Fibroblast of villous mesenchyme (primary cell): ENCODE data around the gene FANCD2OS. TPM values are rescaled to one million over a fixed set of nuclear protein-coding genes. Genes with fewer than 3 reads are reported as not detected.
"Not testable (repeated sequence)": the region's sequence is repeated elsewhere in the genome, so short reads cannot be mapped to it uniquely, and the experiment has no call there.

Experiments
- DNase-seq: peaks from one replicate; pipeline ENCODE4 v3.0.0-alpha.2; 2010; ENCODE audit warnings: low read depth
- H3K4me3 ChIP-seq: 2 replicates; pipeline ENCODE4 v1.5.1; 2011; ENCODE audit warnings: low read depth, mild to moderate bottlenecking, low read length
- CTCF ChIP-seq: IDR thresholded peaks from 2 replicates; pipeline ENCODE4 v1.5.1; 2012; ENCODE audit warnings: low read depth, mild to moderate bottlenecking, low read length; ENCODE audit not compliant: insufficient read depth
- total RNA-seq: library from RNA; depleted of rRNA; stranded (reverse); fragments of >200 nt; gene quantifications from 2 replicates; pipeline ENCODE4 v1.2.3, GENCODE V29; 2012

The FANCD2OS gene
- total RNA-seq, 1 donor: not detected

GRCh38 chr3:10149226-10149625, 41.2 kb upstream of the FANCD2OS start:
- no peak for DNase-seq
- no peak for TF ChIP-seq CTCF
- no peak overlapping the region for H3K4me3 ChIP-seq

- no peak for DNase-seq
- no peak overlapping the region for H3K4me3 ChIP-seq
- no peak for TF ChIP-seq CTCF
Observed at GRCh38 chr3:10145685-10146084, 37.6 kb upstream of the FANCD2OS start.

GRCh38 chr3:10142707-10143560, 34.9 kb upstream of the FANCD2OS start:
- H3K4me3 ChIP-seq: peak overlapping the region; percentile 80
- TF ChIP-seq CTCF: no peak
- DNase-seq: peak; percentile 41

GRCh38 chr3:10140996-10141546, 33.0 kb upstream of the FANCD2OS start:
- TF ChIP-seq CTCF: no peak
- peak overlapping the region; percentile 80 for H3K4me3 ChIP-seq
- no peak for DNase-seq

GRCh38 chr3:10137178-10137577, 29.1 kb upstream of the FANCD2OS start:
- TF ChIP-seq CTCF: no peak
- no peak for DNase-seq
- no peak overlapping the region for H3K4me3 ChIP-seq

GRCh38 chr3:10136426-10137005, 28.5 kb upstream of the FANCD2OS start:
- TF ChIP-seq CTCF: no peak
- DNase-seq: no peak
- no peak overlapping the region for H3K4me3 ChIP-seq

- H3K4me3 ChIP-seq, DNase-seq: not testable (repeated sequence)
Observed at GRCh38 chr3:10135872-10136271, 27.8 kb upstream of the FANCD2OS start.
